GM21786 (cell line): ENCODE data around the gene ARHGAP45.
A peak's percentile ranks its signal among the peaks of the same experiment; 100 is the strongest.

ENCODE experiments used
- ATAC-seq: cut with Tn5 transposase; IDR thresholded peaks from one replicate; pipeline ENCODE4 v1.9.1; 2021; ENCODE audit not compliant: unreplicated experiment

Gene ARHGAP45

GRCh38 chr19:1084024-1084868 lies 17.3 kb downstream of the ARHGAP45 start:
- ATAC-seq = no peak

DNA sequence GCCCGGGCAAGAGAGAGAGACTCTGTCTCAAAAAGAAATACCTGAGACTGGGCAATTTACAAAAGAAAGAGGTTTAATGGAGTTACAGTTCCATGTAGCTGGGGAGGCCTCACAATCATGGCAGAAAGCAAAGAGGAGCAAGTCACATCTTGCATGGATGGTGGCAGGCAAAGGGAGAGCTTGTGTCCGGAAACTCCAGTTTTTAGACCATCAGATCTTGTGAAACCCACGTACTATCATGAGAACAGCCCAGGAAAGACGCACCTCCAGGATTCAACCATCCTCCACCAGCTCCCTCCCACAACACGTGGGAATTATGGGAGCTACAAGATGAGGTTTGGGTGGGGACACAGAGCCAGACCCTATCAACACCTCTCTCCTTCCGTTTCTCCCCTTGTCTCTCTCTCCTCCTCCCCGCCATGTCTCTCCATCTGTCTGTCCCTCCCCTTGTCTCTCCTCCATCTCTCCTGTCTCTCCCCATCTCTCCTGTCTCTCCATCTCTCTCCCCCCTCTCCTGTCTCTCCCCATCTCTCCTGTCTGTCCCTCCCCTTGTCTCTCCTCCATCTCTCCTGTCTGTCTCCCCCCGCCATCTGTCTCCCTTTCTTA lies 18.2 kb downstream of the ARHGAP45 start:
- ATAC-seq = no peak

DNA sequence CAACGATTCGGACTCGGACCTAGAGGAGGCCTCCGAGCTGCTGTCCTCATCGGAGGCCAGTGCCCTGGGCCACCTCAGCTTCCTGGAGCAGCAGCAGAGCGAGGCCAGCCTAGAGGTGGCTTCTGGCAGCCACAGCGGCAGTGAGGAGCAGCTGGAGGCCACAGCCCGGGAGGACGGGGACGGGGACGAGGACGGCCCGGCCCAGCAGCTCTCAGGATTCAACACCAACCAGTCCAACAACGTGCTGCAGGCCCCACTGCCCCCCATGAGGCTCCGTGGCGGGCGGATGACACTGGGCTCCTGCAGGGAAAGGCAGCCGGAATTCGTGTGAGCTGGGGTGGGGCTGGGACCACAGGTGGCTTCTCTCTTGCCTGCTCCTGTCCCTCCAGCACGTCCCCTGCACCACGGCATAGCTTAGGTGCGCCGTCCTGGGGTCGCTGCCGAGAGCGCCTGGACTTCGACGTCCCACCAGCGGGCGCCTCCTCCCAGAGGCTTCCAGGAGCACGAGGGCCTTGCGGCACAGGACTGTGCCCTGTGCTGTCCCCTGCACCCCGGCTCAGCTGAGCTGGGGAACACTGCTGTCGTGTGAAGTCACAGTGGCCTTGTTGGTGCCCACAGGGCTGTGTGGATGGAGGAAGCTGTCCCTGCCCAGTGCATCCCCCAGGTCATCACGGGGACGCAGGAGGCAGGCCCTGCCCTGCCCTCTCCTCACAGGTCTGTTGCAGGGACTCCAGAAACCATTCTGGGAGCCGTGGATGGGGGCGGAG lies 18.9 kb downstream of the ARHGAP45 start:
- ATAC-seq = no peak

DNA sequence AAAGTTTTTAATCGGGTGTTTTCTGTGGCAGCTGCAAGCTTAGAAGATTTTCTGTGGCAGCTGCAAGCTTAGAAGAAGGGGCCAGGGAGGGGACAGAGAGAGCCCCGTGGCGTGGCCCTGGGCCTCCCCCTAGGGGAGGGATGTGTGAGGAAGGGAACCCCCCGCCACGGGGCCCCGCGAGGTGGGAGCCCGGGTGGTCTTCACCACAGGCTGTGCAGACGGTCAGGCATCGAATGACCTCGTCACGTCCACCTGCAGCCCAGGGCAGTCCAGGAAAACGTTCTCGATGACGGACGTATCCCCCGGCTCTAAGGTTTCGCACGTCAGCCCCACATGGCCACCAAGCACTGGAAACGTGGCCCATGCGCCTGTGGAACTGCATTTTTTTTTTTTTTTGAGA lies 19.6 kb downstream of the ARHGAP45 start:
- no peak for ATAC-seq

GRCh38 chr19:1087813-1088415 lies 20.9 kb downstream of the ARHGAP45 start:
- no peak for ATAC-seq

- no peak for ATAC-seq
Observed at GRCh38 chr19:1088416-1089010, 21.5 kb downstream of the ARHGAP45 start.

- ATAC-seq = no peak
Observed at GRCh38 chr19:1089126-1089771, 22.3 kb downstream of the ARHGAP45 start.

DNA sequence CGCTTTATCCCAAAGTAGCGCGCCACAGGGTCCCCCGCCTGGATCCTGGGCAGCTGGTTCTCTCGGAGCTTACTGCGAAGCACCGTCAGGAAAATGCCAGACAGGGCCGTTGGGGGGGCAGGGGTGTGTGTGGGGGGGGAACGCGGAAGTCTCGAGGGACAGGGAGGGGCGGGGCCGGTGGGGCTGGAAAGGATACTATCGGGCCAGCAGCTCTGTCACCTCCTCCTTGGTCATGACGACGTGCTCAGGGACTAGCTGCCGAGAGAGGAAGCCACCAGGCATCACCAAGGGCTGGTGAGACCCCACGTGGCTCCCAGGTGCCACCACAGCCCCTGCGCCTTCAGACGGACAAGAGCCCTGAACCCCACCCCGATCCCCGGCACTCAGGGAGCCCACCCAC lies 22.9 kb downstream of the ARHGAP45 start:
- ATAC-seq = no peak

DNA sequence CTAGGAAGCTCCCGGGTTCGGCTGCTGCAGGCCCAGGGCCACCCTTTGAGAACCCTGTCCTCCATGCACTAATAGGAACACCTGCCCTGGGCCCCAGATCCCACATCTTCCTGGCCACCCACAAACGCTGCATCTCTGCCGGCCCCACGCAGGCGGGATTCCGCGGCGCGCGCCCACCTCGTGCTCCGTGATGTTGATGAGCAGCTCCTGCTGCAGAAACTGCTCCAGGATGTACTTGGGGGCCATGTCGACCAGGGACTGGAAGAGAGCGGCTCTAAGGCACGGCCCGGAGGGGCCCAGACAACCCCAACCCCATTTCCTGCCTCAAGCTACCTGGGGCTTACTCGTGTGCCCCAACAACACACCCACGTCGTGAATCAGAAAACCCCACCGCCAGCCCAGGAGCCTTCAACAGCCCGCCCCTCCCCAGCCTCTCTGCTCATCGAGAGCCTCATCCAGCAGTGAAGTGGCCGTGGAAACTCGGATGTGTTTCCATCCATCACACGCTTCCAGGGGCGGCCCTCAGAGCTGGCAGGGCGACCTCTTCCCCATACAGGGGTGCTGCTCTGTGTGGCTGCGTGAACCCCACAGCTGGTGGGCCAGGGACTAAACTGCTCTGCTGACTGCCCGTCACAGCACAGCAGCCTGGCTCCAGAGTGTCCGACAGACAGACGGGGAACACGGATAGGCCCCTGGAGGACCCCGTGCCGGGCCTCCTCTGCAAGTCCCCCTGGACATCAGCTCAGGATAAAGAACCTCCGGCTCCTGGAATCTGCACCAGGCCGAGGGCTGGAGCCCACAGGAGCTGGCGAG lies 24.0 kb downstream of the ARHGAP45 start:
- no peak for ATAC-seq

DNA sequence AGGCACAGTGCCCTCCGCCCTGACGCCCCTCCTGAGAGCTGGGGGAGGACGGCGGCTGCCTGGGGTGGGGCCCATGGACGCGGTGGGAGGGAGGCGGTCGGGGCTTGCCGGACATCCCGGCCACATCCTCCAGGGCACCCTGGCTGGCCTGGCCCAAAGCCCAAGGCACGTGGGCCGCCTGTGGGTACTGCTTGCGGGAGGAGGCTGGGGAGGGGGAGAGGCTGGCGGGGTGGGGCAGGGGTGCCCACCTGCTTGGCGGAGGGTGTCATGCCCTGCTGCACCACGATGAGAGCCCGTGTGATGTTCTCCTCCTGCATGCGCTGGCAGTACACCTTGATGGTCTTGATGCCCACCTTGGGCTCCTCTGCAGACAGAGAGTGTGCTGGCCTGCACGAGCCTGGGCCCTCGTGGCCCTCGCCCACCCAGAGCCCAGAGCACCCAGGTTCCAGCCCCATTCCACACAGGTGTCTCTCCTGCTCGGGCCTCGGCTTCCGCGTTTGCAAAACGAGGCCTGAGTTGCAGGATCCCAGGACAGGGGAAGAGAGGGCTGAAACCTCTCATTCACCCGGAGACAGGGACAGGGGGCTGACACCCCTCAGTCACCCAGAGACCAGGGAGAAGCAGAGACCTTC lies 24.7 kb downstream of the ARHGAP45 start:
- no peak for ATAC-seq

GRCh38 chr19:1093330-1093729 lies 26.4 kb downstream of the ARHGAP45 start:
- no peak for ATAC-seq

DNA sequence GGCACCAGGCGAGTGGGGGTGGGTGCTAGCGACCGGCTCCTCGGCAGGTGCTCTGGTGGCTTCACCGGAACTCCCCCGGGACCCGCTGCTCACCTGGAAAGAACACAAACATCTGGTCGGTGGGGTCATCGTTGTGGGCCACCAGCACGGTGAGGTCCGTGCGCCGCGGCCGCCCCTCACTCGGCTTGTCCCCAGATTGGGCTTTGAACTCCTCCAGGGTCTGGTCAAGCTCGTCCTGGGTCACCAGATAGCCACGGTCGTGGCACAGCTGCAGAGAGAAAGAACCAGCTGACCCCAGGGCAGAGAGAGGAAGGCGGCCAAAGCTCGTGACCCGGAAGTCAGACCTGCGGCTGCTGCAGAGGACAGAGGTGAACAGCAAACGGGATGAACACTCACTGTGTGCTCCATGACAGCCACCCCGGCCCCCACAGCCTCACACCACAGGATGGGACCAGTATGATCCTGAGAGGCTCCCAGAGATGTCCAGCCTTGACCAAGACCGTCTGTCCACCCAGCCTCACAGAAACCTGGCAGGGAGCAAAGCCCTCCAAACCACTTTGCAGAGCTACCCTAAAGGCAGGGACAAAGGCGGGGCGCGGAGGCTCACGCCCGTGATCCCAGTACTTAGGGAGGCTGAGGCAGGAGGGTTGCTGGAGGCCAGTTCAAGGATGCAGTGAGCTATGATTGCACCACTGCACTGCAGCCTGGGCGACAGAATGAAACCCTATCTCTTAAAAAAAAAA lies 27.0 kb downstream of the ARHGAP45 start:
- ATAC-seq = no peak

GRCh38 chr19:1094655-1094977 lies 27.6 kb downstream of the ARHGAP45 start:
- no peak for ATAC-seq

DNA sequence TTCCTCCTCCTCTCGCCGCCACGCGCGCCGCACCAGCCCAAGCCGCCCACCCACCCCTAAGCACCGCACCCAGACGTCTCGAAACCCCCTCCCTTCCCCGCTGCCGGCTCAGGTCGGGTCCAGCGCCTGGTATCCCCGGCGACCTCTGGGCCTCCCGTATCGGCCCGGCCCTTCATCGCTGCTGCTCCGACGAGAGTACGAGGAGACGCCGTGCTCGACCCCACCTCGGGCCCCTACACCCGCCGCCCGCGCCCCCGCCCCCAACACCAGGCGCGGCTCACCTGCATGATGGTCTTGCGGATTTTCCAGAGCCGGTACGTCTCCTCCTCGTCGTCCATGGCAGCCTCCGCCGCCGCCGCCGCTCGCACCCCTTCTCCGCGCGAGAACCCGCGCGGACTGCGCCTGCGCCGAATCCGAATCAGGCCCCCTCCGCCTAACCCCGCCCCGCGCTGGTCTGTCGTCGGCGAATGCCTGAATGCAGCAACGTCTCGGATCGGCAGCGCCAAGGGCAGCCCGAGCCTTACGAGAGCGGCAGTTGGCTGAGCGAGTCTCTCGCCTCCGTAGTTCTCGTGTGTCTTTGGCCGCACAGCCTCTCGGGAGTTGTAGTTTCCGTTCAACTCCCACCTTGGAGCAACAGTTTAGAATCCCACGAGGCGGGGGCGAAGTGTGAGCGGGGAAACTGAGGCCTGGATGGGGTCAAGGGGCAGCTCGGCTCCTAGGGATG lies 28.2 kb downstream of the ARHGAP45 start, which contains the start of gene POLR2E:
TSS of gene POLR2E (minus strand) at position 398 of the 724 bp plus-strand sequence. CDS start at position 338, 60 bp downstream.
- ATAC-seq = peak; percentile 83

DNA sequence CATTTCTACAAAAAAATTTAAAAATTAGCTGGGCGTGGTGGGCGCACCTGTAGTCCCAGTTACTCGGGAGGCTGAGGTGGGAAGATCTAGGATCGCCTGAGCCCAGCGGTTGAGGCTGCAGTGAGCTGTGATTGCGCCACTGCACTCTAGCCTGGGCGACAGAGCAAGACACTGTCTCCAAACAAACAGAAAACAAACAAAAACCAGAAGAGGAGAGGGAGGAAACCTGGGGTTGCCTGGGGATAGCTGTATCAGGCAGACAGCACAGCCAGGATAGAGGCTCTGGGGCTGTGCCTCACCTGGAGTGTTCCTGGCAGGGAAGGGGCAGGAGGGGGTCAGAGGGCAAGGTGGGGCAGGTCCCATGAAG lies 30.8 kb downstream of the ARHGAP45 start:
- ATAC-seq = no peak

GRCh38 chr19:1098177-1099051 lies 31.4 kb downstream of the ARHGAP45 start:
- ATAC-seq = no peak

DNA sequence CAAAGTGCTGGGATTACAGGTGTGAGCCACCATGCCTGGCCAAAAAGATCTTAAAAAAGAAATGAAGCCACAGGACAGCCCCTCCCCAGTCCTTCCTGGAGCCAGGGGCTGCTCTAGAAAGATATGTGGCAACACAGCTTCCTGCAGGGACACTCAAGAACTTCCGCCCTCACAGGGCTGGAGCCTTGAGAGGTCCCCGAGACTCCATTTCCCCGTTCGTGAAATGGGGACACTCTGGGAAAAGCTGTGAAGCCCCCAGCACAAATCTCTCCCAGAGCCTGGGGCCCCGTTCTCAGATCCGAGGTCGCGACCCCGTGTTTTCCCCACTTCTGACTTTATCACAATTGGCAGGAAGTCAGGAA lies 34.4 kb downstream of the ARHGAP45 start:
- no peak for ATAC-seq
